Omental fat pad (tissue), 4 donors: Measurements from ENCODE around the gene SERPINA9. TPM values are rescaled to one million over a fixed set of nuclear protein-coding genes. Genes with fewer than 3 reads are reported as not detected.

Experiments used
- ATAC-seq: fragments of 150-250 bp; one replicate; pipeline ENCODE4 v1.9.1; 2016; ENCODE audit warnings: mild to moderate bottlenecking, moderate library complexity; ENCODE audit not compliant: low FRiP score
- DNase-seq: peaks from one replicate; pipeline ENCODE4 v3.0.0-alpha.2; 2019; ENCODE audit warnings: low spot score
- total RNA-seq, 4 donors: library from RNA; depleted of rRNA; stranded (reverse); fragments of >200 nt; gene quantifications; one replicate each; pipeline ENCODE4 v1.1.0, GENCODE V29; 2016
- TF ChIP-seq, protein P1 (sequence below), 3 donors: fragments of 450-650 bp; IDR thresholded peaks; one replicate each; pipeline ENCODE4 v1.5.1; 2016 to 2017; ENCODE audit warnings: antibody characterized with exemption in 3 of 3, mild to moderate bottlenecking in 3 of 3, moderate library complexity in 2 of 3

The SERPINA9 gene
- total RNA-seq, 4 donors from 2014 or later = not detected

DNA sequence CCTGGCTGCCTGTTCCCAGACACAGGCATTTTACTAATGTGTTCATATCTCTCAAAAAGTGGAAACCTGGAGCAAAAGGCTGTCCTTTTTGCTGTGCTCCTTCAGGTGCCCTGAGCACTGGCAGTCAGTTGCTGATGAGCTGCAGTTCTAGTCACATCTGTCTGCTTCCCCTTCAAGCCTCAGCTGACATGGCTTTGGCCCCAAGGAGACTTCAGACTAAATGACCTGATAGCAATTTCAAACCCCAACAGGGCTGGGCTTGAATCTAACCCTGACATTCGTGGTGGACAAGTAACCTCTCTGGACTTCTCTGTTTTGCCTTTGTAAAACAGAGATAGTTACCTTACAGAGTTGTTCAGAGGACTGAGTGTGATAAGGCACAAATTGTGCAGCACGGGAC, 5.7 kb downstream of the SERPINA9 start:
- no peak for ATAC-seq
- DNase-seq = no peak
- TF ChIP-seq, protein P1, sequence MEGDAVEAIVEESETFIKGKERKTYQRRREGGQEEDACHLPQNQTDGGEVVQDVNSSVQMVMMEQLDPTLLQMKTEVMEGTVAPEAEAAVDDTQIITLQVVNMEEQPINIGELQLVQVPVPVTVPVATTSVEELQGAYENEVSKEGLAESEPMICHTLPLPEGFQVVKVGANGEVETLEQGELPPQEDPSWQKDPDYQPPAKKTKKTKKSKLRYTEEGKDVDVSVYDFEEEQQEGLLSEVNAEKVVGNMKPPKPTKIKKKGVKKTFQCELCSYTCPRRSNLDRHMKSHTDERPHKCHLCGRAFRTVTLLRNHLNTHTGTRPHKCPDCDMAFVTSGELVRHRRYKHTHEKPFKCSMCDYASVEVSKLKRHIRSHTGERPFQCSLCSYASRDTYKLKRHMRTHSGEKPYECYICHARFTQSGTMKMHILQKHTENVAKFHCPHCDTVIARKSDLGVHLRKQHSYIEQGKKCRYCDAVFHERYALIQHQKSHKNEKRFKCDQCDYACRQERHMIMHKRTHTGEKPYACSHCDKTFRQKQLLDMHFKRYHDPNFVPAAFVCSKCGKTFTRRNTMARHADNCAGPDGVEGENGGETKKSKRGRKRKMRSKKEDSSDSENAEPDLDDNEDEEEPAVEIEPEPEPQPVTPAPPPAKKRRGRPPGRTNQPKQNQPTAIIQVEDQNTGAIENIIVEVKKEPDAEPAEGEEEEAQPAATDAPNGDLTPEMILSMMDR (IDR thresholded peaks at IDR 0.05) = no peak

DNA sequence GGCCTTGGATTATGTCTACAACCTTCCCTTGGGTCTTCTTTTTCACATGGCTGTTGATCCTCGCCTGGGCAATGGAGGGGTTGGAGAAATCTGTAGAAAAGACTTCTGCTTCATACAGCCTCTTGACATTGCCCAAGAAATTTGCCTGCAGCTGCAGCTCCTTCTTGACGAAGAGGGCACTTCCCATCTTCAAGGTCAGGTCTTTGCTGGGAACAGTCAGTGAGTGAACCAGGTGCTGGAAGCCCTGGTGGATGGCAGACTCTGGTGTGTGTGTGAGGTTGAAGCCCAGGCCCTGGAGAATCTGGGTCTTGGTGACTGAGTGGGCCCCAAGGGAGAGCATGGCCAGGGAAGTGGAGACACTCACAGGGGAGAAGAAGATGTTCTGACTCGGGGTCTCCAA, 6.7 kb downstream of the SERPINA9 start:
- TF ChIP-seq, protein P1 (IDR thresholded peaks at IDR 0.05) = no peak
- ATAC-seq = no peak
- DNase-seq = no peak

DNA sequence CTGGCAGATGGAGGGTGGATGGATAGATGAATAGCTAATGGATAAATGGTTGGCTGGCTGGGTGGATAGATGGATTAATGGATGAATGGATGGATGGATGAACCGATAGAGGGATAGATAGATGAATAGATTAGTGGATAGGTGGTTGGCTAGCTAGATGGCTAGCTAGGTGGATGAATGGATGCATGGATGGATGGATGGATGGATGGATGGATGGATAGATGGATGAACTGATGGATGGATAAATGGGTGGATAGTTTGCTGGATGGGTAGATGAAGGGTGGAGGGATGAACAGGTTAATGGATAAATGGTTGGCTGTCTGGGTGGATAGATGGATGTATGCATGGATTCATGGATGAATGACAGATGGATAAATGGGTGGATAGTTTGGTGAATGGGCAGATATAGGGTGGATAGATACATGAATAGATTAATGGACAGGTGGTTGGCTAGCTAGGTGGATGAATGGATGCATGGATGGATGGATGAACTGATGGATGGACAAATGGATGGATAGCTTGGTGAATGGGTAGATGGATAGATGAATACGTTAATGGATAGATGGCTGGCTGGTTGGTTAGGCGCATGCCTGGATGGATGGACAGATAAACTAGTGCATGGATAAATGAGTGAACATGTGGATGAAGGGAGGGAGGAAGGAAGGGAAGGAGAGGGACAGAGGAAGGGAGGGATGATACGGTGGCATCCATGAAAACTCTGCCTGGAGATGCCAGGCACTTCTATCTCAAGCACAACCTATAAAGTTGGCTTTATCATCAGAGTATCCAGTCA, 8.1 kb downstream of the SERPINA9 start:
- no peak for ATAC-seq
- TF ChIP-seq, protein P1 (IDR thresholded peaks at IDR 0.05) = no peak
- DNase-seq = no peak

DNA sequence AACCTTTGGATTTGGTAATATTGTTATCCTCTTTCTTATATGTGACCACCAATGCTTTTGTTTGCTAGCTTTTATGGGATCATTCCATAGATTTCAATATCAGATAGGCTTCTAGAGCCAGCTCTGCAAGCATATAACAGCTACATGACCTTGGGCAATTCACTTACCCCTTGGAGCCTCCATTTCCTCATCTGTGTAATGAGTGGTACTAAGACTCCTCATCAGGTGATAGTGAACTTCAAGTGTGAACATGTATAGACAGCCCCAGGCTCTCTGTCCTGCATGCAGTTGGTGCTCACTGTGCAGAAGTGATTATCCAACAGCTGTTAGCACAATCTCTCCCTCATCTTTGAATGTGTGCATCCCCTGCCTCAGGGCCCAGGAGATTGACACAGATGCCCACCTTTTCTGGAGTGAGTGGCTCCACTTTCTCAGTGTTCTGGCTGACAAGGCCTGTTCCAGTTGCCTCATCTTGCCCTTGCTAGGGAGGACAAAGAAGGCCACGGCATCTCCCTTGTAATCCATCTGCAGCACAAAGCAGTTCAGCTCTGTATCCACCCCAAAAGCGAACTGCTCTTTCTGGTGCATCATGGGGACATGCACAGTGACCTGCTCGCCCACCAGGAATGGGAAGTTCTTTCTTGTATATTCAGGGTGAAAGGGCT, 9.2 kb downstream of the SERPINA9 start:
- TF ChIP-seq, protein P1 (IDR thresholded peaks at IDR 0.05) = no peak
- ATAC-seq = no peak
- DNase-seq = no peak

DNA sequence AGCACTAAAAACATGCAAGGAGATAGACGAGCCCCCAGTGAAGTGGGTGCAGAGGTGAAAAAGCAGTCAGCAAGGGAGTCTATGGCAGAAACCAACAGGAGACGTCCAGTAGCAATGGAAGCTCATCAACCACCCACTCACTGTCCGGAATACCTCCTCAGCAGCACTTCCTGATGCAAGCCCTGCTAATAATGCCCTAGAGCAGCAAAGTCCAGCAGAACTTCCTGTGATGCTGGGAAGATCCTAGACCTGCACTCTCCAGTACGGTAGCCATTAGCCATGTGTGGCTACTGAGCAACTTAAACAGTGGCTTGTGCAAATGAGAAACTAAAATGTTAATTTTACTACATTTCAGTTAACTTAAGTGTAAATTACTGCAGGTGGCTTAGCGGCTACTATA, 11.0 kb downstream of the SERPINA9 start:
- ATAC-seq (no peak), DNase-seq (no peak)
- TF ChIP-seq, protein P1 (IDR thresholded peaks at IDR 0.05) = no peak

DNA sequence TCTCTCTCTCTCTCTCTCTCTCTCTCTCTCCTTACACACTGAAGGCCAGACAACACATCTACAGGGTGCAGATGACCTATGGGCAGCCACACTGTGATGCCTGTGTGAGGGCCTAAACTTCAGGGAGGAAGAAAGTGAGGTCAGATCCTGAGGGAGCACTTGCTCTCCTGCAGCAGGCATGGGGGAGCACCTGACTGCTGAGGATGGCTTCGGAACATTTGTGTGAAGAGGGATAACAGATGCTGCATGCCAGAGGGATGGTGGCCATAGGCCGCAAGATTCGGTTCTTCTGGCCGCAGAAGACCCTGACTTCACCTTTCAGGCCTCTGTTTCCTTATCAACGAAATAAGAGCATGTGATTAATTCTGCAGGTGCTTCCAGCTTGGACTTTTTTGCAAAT, 11.7 kb downstream of the SERPINA9 start:
- DNase-seq = no peak
- TF ChIP-seq, protein P1 (IDR thresholded peaks at IDR 0.05) = no peak
- ATAC-seq = no peak
